ENCODE data around the gene MRAS.

MRAS gene

DNA sequence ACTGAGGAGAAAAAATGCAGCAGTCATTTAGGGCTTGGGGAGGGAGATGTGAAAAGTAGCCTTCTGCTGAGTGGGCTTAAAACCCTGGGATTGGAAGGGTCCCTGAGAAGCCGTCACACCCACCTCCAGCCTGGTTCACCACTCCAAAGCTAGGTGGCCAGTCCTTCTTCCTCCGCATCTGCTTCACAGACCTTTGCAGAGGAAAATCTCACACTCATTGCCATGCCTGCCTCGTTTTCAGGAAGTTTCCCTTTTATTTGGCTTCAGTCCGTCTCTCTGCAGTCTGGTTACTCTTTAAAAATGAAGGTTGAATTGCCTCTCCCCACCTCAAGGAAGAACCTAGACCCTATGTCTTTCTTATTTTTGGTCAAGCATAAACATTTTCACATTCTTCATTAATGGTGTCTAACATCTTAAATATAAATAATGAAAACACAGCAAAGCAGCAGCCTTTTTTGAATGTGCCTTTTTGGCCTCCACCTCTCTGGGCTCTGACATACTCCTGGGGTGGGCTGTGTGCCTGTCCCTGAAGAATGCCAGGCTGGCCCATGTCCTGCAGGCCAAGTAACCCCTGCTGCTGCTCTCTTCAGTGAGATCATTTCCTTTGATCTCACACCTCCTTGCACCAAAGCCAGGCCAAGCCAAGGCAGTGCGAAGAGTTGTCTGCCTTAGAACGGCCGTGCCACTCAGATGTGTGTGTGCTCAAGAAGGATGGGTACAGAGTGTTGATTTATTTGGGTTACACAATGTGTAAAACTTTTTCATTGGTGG is 11.0 kb downstream of the MRAS start:
- CTCF ChIA-PET: no interaction called here
- TF ChIP-seq, protein P1, sequence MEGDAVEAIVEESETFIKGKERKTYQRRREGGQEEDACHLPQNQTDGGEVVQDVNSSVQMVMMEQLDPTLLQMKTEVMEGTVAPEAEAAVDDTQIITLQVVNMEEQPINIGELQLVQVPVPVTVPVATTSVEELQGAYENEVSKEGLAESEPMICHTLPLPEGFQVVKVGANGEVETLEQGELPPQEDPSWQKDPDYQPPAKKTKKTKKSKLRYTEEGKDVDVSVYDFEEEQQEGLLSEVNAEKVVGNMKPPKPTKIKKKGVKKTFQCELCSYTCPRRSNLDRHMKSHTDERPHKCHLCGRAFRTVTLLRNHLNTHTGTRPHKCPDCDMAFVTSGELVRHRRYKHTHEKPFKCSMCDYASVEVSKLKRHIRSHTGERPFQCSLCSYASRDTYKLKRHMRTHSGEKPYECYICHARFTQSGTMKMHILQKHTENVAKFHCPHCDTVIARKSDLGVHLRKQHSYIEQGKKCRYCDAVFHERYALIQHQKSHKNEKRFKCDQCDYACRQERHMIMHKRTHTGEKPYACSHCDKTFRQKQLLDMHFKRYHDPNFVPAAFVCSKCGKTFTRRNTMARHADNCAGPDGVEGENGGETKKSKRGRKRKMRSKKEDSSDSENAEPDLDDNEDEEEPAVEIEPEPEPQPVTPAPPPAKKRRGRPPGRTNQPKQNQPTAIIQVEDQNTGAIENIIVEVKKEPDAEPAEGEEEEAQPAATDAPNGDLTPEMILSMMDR (IDR thresholded peaks at IDR 0.05; ENCODE audit: control extremely low read depth, extremely low read depth, low read depth, missing control alignments): no peak
- DNase-seq (ENCODE audit: extremely low spot score): no peak
- POLR2A ChIA-PET: no interaction called here

DNA sequence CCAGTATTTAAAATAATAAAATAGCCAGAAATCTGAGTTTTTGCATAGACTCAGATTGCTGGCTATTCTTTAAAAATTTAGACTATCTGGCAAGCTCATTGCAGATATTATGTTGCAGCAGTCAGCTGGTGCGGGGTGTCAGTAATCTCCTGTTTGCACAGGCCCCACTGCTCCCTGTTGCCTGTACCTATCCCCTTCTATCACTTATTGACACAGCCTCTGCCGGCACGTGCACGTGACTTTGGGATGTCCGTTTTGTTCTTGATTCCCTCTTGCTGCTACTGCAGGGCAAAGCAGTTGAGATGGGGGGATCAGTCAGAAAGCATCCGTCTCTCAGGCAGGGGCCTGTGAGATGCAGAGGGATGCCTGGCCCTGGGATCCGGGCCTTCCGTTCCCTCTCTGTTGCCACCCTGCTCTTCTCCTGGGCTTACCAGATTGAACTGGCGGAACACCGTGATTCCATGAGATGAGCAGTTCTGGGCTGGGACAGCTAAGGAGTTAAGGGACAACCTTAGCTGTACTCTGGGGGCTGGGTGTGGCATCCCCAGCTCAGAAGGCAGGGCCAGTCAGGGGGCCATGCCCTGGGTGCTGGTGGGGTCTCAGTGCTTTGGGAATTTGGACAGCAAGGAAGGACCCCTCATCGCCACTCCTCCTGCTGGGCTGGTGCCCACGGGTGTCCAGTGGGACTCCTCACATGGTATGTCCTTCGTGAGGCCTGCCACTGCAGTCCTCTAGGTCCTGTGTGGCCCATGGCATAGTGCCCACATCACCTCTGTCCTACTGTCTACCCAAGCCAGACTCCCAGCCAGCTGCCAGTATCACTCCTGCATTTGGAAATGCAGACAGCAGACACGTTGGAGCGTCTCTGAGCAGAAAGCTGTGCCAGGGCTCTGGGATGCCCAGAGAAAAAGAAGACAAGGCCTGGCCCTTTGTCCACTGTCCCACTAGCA is 11.8 kb downstream of the MRAS start:
- TF ChIP-seq, protein P1 (IDR thresholded peaks at IDR 0.05; ENCODE audit: control extremely low read depth, extremely low read depth, low read depth, missing control alignments): no peak
- POLR2A ChIA-PET: no interaction called here
- no peak for DNase-seq (ENCODE audit: extremely low spot score)
- CTCF ChIA-PET: no interaction called here

DNA sequence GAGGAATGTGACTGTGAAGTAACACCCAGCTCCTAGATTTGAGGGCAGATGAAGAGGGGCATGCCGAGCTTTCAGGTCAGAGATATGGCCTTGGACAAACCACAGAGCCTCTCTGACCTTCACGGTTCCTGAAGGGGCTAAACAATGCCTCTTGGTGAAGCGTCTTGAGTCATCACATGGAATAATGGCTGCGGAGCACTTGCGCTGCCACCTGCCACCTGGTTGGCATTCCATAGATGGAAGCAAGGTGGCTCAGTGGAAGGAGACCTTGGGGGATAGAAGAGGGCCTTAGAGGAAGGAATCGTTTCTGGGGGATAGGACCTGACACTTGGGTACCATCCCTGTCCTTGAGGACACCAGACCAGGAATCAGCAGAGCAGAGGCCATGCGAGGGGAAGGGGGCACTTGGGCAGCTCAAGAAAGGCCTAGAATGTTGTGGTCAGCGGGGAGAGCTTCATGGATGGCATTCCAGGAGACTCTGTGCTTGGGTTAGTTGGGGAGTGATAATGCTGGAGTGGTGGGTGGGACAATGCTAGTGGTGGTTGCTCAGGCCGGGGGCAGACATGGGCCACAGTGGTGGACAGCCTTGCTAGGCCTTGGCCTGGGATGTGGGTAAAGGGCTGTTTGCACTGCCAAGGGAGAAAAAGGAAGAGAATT is 12.6 kb downstream of the MRAS start:
- TF ChIP-seq, protein P1 (IDR thresholded peaks at IDR 0.05; ENCODE audit: control extremely low read depth, extremely low read depth, low read depth, missing control alignments): no peak
- ChIA-PET POLR2A (no interaction called here), CTCF (no interaction called here)
- DNase-seq (ENCODE audit: extremely low spot score): no peak

DNA sequence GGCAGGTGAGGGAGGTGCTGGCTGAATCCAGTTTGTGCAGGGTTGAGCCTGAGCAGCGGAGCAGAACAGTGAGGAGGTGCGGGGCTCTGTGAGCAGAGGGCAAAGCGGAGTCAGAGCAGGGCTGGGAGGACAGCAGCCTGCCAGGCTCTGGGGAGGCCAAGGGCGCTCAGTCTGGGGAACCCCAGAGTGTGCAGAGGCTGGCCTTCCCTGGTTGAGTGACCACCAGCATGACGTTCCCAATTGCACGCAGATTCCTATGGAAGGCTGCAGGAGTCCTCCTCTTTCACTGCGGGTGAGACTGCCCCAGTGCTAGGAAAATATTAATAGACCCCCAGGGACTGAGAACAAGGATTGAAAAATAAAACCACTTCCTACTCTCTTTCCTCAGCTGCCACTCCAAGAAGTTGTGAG is 13.2 kb downstream of the MRAS start:
- ChIA-PET CTCF (no interaction called here), POLR2A (no interaction called here)
- TF ChIP-seq, protein P1 (IDR thresholded peaks at IDR 0.05; ENCODE audit: control extremely low read depth, extremely low read depth, low read depth, missing control alignments): no peak
- no peak for DNase-seq (ENCODE audit: extremely low spot score)

DNA sequence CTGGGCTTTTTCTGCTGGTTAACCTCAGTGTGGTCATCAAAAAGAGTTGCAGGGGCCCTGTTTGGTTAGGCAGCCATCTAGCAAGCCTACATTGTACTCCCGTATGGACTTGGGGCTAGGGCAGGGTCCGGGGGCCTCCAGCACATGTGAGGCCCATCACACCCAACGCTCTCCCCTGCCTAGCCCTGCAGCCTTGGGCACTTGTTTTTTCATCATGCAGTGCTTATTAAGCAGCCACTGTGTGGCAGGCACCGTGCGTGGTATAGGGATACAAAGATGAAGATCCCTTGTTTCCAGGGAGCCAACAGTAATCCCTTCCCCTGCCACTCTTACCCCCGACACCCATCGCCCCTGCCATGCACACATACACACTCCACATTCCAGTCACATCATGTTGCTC is 14.2 kb downstream of the MRAS start:
- TF ChIP-seq, protein P1 (IDR thresholded peaks at IDR 0.05; ENCODE audit: control extremely low read depth, extremely low read depth, low read depth, missing control alignments): no peak
- ChIA-PET CTCF (no interaction called here), POLR2A (no interaction called here)
- no peak for DNase-seq (ENCODE audit: extremely low spot score)

DNA sequence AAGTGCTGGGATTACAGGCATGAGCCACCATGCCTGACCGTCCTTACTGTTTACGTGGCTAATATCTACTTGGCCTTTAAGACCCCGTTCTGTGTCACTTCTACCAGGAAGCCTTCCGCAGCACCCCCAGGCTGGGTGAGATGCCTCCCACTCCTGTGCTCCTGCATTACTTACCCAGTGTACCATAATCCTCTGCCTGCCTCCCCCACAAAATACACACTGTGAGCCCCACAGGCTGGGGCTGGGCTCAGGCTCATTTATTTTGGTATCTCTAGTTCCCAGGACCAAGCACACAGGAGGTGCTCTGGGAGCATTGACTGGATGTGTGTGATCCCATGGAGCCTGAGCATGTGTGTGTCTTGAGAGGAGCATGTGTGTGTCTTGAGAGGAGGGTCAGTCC is 14.9 kb downstream of the MRAS start:
- TF ChIP-seq, protein P1 (IDR thresholded peaks at IDR 0.05; ENCODE audit: control extremely low read depth, extremely low read depth, low read depth, missing control alignments): no peak
- POLR2A ChIA-PET: no interaction called here
- no peak for DNase-seq (ENCODE audit: extremely low spot score)
- CTCF ChIA-PET: no interaction called here

All from GM10248 (cell line).